RWPE1 (cell line): ENCODE data around the gene EEF1B2.

Experiments used
- CTCF ChIA-PET: fragments of 350-600 bp; sonication (Branson Sonifier 250); formaldehyde crosslinking; extraction: SDS; loops from one replicate; lab custom pipeline; 2021; lab: Yijun Ruan, JAX
- POLR2A ChIA-PET: fragments of 400-600 bp; formaldehyde crosslinking; extraction: SDS; loops from one replicate; lab custom pipeline; 2020; ENCODE audit warnings: antibody characterized with exemption; ENCODE audit not compliant: low non-redundant PET; lab: Yijun Ruan, JAX
- DNase-seq: peaks from one replicate; pipeline ENCODE4 v3.0.0; 2012; ENCODE audit warnings: low spot score
- H3K27ac ChIP-seq: fragments of 450-650 bp; 2 replicates; pipeline ENCODE4 v1.5.1; 2017
- CTCF ChIP-seq: fragments of 450-650 bp; conservative IDR thresholded peaks from 2 replicates; pipeline ENCODE4 v1.5.1; 2017; ENCODE audit warnings: low read depth, mild to moderate bottlenecking

The EEF1B2 gene

GRCh38 chr2:206125901-206126300, 33.8 kb upstream of the EEF1B2 start:
- no peak for DNase-seq

GRCh38 chr2:206127656-206128055, 32.0 kb upstream of the EEF1B2 start:
- CTCF ChIA-PET = interaction anchor here (0.6 to 0.9 kb wide), 3 partner anchors 9 to 29 kb away, joined by 3 to 4 read pairs (median 4); no protein-coding TSS in a partner anchor
- DNase-seq = no peak
- POLR2A ChIA-PET = no interaction called here
- no peak for TF ChIP-seq CTCF
- no peak overlapping the region for H3K27ac ChIP-seq

More at GRCh38 chr2:206125901-206126300, 33.8 kb upstream of the EEF1B2 start:
- CTCF ChIA-PET = no interaction called here
- no peak for TF ChIP-seq CTCF
- POLR2A ChIA-PET = no interaction called here
- H3K27ac ChIP-seq = no peak overlapping the region

GRCh38 chr2:206143451-206143850, 16.2 kb upstream of the EEF1B2 start:
- no peak overlapping the region for H3K27ac ChIP-seq
- no peak for TF ChIP-seq CTCF
- ChIA-PET CTCF (interaction anchor here (0.6 kb wide), 1 partner anchor 85 kb away, joined by 5 read pairs; no protein-coding TSS in a partner anchor), POLR2A (no interaction called here)
- no peak for DNase-seq

- no peak for DNase-seq
- POLR2A ChIA-PET = no interaction called here
- H3K27ac ChIP-seq = no peak overlapping the region
- no peak for TF ChIP-seq CTCF
- CTCF ChIA-PET = interaction anchor here (0.5 kb wide), 1 partner anchor 15 kb away, joined by 7 read pairs; no protein-coding TSS in a partner anchor
Observed at GRCh38 chr2:206144383-206144782, 15.3 kb upstream of the EEF1B2 start.

GRCh38 chr2:206145665-206146064, 14.0 kb upstream of the EEF1B2 start:
- no peak for DNase-seq
- ChIA-PET POLR2A (interaction anchor here (0.6 kb wide), 1 partner anchor 905 kb away, joined by 5 read pairs; no protein-coding TSS in a partner anchor), CTCF (interaction anchor here (0.6 kb wide), 1 partner anchor 198 kb away, joined by 3 read pairs; no protein-coding TSS in a partner anchor)
- H3K27ac ChIP-seq = no peak overlapping the region
- no peak for TF ChIP-seq CTCF

- POLR2A ChIA-PET = no interaction called here
- CTCF ChIA-PET = no interaction called here
- no peak for DNase-seq
- TF ChIP-seq CTCF = no peak
- H3K27ac ChIP-seq = no peak overlapping the region
Observed at GRCh38 chr2:206149330-206149729, 10.4 kb upstream of the EEF1B2 start.

- DNase-seq = no peak
- CTCF ChIA-PET = no interaction called here
- H3K27ac ChIP-seq = no peak overlapping the region
- TF ChIP-seq CTCF = no peak
- POLR2A ChIA-PET = no interaction called here
Observed at GRCh38 chr2:206150168-206150567, 9.5 kb upstream of the EEF1B2 start.
